K562 (cell line): ENCODE results near the gene B3GNT9. TPM values are rescaled to one million over a fixed set of nuclear protein-coding genes. Genes with fewer than 3 reads are reported as not detected.

ENCODE experiments used
- CCNT2 ChIP-seq: IDR thresholded peaks from 2 replicates; pipeline ENCODE4 v1.6.1; 2011; ENCODE audit warnings: borderline replicate concordance, low read depth, mild to moderate bottlenecking, moderate library complexity, mixed read lengths, low read length; ENCODE audit not compliant: insufficient read length; ENCODE audit errors: extremely low read depth
- CTBP1 ChIP-seq: fragments of 450-650 bp; IDR thresholded peaks from 2 replicates; pipeline ENCODE4 v1.6.1; 2016; ENCODE audit warnings: borderline replicate concordance
- DPF2 ChIP-seq: fragments of 450-650 bp; IDR thresholded peaks from 2 replicates; pipeline ENCODE4 v1.6.1; 2016
- GABPB1 ChIP-seq: sonication (generic); formaldehyde crosslinking; IDR thresholded peaks from 2 replicates; pipeline ENCODE4 v1.8.0; 2022; ENCODE audit warnings: mild to moderate bottlenecking, missing genetic modification reagents
- HDGF ChIP-seq: fragments of 450-650 bp; IDR thresholded peaks from 2 replicates; pipeline ENCODE4 v1.6.1; 2016
- MED1 ChIP-seq: sonication (generic); formaldehyde crosslinking; IDR thresholded peaks from 2 replicates; pipeline ENCODE4 v1.8.1; 2023; ENCODE audit warnings: missing genetic modification reagents, borderline replicate concordance
- RBBP5 ChIP-seq: fragments of 200-600 bp; sonication (generic); IDR thresholded peaks from 2 replicates; pipeline ENCODE4 v1.6.1; 2012; ENCODE audit warnings: borderline replicate concordance, mild to moderate bottlenecking, low read length, control low read depth, inconsistent platforms; ENCODE audit not compliant: insufficient read depth, poor library complexity, severe bottlenecking
- STAG1 ChIP-seq: sonication (generic); formaldehyde crosslinking; IDR thresholded peaks from 2 replicates; pipeline ENCODE4 v1.5.0; 2020; ENCODE audit warnings: missing genetic modification reagents, borderline replicate concordance
- ZNF583 ChIP-seq: fragments of 250-450 bp; sonication (Bioruptor Pico); IDR thresholded peaks from 2 replicates; pipeline ENCODE4 v1.4.0; 2020
- polyA plus RNA-seq, 8 experiments: library from polyadenylated mRNA; depleted of rRNA in 4 of 8; stranded (reverse) in 5 of 8; unstranded in 3 of 8; fragments of >200 nt; fragmentation: Nextera tagmentation in 2 of 8; fragmentation: Illumina TruSeq in 1 of 8; extraction: Ambion mirVana in 2 of 8; extraction: Trizol in 1 of 8; gene quantifications; 2 replicates each; pipeline versions ENCODE4 v1.2.1 to v1.2.3, GENCODE V29; 2011 to 2014; ENCODE audit warnings: inconsistent platforms in 1 of 8, missing spikeins in 1 of 8
- total RNA-seq, 7 experiments: library from RNA; depleted of rRNA in 6 of 7; stranded (reverse); fragments of >200 nt in 6 of 7; fragmentation: Illumina TruSeq in 2 of 7; extraction: Trizol in 2 of 7; gene quantifications; 2 replicates each; pipeline versions ENCODE4 v1.2.1 to v1.2.3, GENCODE V29; 2011 to 2021; ENCODE audit warnings: low replicate concordance in 1 of 7
- TF ChIP-seq, protein P1 (sequence below), 2 experiments: fragments of 450-650 bp in 1 of 2; sonication (generic) in 1 of 2; formaldehyde crosslinking in 1 of 2; IDR thresholded peaks; 2 replicates each; pipeline versions ENCODE4 v1.7.1 to v1.9.0; 2016 to 2022; ENCODE audit warnings: inconsistent platforms in 1 of 2, mild to moderate bottlenecking in 1 of 2, missing genetic modification reagents in 1 of 2
- TF ChIP-seq, protein P2 (sequence below), 3 experiments: fragments of 200-800 bp in 1 of 3; fragments of 250-450 bp in 1 of 3; fragments of 450-650 bp in 1 of 3; sonication (Bioruptor Pico) in 1 of 3; sonication (Bioruptor generic) in 1 of 3; formaldehyde crosslinking in 1 of 3; IDR thresholded peaks; 2 replicates each; pipeline versions ENCODE4 v1.6.1 to v1.8.0; 2016 to 2022; ENCODE audit warnings: mild to moderate bottlenecking in 2 of 3, missing genetic modification characterization in 2 of 3, missing compliant biosample characterization in 1 of 3, moderate library complexity in 1 of 3
- TF ChIP-seq, protein P3 (sequence below): sonication (generic); formaldehyde crosslinking; IDR thresholded peaks from 2 replicates; pipeline ENCODE4 v1.8.0; 2022; ENCODE audit warnings: missing genetic modification reagents, mild to moderate bottlenecking, moderate library complexity, borderline replicate concordance

B3GNT9 gene
- total and polyA plus RNA-seq, 9 of the 15 experiments (the other 6 are each of a cell fraction or from before 2014, with no cell fraction given), result 0.01 to 1.8 (median 1.1) TPM; not detected in 1

DNA sequence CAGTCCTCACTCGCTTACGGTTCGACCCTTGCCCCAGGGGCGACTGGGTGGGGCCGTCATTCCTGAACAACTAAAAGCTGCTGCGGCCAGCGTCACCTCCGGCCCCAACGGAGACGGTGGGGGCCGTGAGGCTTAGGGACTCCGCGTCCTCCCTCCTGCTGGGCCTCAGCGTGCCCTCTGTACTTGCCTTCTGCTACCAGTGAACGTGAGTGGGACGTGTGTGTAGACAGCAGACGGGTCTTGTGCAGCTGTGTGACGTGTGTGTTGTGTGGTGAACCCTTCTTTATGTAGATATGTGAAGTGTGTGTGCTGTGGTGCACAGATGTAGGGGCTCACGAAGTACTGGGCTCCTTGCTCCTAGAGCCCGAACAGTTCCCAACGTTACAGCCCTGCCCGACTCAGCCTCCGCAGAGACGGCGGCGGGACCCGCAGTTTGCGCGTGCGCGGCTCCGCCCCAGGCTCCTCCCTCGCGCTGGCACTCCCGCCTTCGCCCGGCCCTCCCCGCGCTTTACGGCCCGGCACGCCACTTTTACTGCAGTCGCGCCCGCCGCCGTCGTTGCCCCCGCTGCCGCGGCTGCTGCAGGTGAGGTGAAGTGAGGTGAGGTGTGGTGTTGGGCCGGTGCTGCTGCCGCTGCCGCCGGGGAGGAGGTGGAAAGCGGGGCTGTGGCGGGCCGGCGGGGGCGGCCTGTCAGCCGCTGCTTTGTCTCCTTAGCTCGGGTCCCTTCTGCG, 41.2 kb downstream of the B3GNT9 start, which contains the start of gene PHAF1 (continued):
- TF ChIP-seq, protein P1, sequence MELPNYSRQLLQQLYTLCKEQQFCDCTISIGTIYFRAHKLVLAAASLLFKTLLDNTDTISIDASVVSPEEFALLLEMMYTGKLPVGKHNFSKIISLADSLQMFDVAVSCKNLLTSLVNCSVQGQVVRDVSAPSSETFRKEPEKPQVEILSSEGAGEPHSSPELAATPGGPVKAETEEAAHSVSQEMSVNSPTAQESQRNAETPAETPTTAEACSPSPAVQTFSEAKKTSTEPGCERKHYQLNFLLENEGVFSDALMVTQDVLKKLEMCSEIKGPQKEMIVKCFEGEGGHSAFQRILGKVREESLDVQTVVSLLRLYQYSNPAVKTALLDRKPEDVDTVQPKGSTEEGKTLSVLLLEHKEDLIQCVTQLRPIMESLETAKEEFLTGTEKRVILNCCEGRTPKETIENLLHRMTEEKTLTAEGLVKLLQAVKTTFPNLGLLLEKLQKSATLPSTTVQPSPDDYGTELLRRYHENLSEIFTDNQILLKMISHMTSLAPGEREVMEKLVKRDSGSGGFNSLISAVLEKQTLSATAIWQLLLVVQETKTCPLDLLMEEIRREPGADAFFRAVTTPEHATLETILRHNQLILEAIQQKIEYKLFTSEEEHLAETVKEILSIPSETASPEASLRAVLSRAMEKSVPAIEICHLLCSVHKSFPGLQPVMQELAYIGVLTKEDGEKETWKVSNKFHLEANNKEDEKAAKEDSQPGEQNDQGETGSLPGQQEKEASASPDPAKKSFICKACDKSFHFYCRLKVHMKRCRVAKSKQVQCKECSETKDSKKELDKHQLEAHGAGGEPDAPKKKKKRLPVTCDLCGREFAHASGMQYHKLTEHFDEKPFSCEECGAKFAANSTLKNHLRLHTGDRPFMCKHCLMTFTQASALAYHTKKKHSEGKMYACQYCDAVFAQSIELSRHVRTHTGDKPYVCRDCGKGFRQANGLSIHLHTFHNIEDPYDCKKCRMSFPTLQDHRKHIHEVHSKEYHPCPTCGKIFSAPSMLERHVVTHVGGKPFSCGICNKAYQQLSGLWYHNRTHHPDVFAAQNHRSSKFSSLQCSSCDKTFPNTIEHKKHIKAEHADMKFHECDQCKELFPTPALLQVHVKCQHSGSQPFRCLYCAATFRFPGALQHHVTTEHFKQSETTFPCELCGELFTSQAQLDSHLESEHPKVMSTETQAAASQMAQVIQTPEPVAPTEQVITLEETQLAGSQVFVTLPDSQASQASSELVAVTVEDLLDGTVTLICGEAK (IDR thresholded peaks at IDR 0.05), result peak; percentile 34; the same call in 1 of the 2 replicates
- TF ChIP-seq, protein P1 (CRISPR knock-in tag; IDR thresholded peaks at IDR 0.05), result no peak
- TF ChIP-seq GABPB1 (CRISPR knock-in tag) (peak; percentile 12; the same call in 1 of the 2 replicates), HDGF (peak; percentile 61; the same call in 1 of the 2 replicates), CCNT2 (peak; percentile 84), CTBP1 (peak; percentile 69), ZNF583 (CRISPR knock-in tag) (0 out of 2 replicates have a peak, but pooled peaks have one; percentile 14), DPF2 (0 out of 2 replicates have a peak, but pooled peaks have one; percentile 31), STAG1 (no peak), RBBP5 (peak; percentile 95), MED1 (CRISPR knock-in tag) (no peak)
- TF ChIP-seq, protein P2, sequence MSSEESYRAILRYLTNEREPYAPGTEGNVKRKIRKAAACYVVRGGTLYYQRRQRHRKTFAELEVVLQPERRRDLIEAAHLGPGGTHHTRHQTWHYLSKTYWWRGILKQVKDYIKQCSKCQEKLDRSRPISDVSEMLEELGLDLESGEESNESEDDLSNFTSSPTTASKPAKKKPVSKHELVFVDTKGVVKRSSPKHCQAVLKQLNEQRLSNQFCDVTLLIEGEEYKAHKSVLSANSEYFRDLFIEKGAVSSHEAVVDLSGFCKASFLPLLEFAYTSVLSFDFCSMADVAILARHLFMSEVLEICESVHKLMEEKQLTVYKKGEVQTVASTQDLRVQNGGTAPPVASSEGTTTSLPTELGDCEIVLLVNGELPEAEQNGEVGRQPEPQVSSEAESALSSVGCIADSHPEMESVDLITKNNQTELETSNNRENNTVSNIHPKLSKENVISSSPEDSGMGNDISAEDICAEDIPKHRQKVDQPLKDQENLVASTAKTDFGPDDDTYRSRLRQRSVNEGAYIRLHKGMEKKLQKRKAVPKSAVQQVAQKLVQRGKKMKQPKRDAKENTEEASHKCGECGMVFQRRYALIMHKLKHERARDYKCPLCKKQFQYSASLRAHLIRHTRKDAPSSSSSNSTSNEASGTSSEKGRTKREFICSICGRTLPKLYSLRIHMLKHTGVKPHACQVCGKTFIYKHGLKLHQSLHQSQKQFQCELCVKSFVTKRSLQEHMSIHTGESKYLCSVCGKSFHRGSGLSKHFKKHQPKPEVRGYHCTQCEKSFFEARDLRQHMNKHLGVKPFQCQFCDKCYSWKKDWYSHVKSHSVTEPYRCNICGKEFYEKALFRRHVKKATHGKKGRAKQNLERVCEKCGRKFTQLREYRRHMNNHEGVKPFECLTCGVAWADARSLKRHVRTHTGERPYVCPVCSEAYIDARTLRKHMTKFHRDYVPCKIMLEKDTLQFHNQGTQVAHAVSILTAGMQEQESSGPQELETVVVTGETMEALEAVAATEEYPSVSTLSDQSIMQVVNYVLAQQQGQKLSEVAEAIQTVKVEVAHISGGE (CRISPR knock-in tag; IDR thresholded peaks at IDR 0.05), result peak in 1 of 3 experiments; percentile 9; a peak in 1 of 6 replicates
- TF ChIP-seq, protein P3, sequence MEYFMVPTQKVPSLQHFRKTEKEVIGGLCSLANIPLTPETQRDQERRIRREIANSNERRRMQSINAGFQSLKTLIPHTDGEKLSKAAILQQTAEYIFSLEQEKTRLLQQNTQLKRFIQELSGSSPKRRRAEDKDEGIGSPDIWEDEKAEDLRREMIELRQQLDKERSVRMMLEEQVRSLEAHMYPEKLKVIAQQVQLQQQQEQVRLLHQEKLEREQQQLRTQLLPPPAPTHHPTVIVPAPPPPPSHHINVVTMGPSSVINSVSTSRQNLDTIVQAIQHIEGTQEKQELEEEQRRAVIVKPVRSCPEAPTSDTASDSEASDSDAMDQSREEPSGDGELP (CRISPR knock-in tag), result peak; percentile 53; the same call in 1 of the 2 replicates
